Ovary (tissue), 3 donors: ENCODE data around the gene GTPBP6.

Experiments
- CTCF ChIP-seq, 3 donors: fragments of 450-650 bp in 2 of 3; fragments of 200-600 bp in 1 of 3; IDR thresholded peaks; one replicate each; pipeline versions ENCODE4 v1.5.1 to v1.8.0; 2016 to 2022; ENCODE audit warnings: antibody characterized with exemption in 3 of 3, mild to moderate bottlenecking in 1 of 3
- POLR2A ChIP-seq: fragments of 450-650 bp; IDR thresholded peaks from one replicate; pipeline ENCODE4 v1.6.1; 2017; ENCODE audit warnings: antibody characterized with exemption, mild to moderate bottlenecking, moderate library complexity
- donor health status: DM: no; HTN: no; CAD: no.

DNA sequence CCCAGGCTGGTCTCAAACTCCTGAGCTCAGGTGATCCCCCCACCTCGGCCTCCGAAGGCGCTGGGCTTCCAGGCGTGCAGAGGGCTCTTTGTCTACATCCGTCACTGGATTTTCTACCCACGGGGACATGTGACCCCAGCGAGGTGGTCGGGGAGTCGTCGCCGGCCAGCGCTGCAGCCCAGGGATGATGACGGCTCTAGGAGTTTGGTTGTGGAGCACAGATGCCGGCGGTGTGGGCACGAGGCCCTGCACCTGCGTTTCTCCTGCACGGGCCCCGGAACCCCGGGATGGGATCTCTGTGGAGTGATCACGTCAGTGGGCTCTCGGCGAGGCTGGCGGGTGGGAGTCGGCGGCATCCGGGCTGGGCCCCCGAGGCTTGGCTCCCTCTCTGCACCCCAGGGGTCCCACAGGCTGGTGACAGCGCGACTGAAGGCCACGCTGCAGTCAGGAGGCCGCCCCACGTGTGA, 9.1 kb upstream of the GTPBP6 start:
- TF ChIP-seq POLR2A (no peak), CTCF (IDR thresholded peaks at IDR 0.05) (no peak)
